ENCODE data around the gene GPC6.
"Not testable (repeated sequence)": the region's sequence is repeated elsewhere in the genome, so short reads cannot be mapped to it uniquely, and the experiment has no call there.

Gene GPC6

GRCh38 chr13:94172416-94172815 is 945.8 kb downstream of the GPC6 start:
- no peak for DNase-seq (ENCODE audit: low spot score)

GRCh38 chr13:94173312-94173854 is 946.8 kb downstream of the GPC6 start:
- no peak for DNase-seq (ENCODE audit: low spot score)

DNA sequence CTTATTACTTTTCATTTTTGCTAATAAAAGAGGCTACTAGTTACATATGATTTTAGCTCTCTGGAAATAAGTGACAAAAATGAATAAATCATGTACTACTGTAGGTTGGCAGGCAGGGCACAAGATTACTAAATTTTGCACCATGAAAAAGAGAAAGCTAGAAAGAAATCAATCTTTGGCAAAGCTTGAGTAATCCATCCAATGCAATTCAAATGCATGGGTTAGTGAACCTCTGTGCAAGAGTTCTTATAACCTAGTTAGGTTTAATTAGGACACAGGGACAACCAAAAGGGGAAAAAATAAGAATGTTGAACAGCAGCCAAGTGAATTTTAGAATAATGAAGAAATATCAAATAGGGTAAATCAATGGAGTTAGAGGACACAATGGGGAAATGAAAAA is 947.4 kb downstream of the GPC6 start:
- DNase-seq (ENCODE audit: low spot score): no peak

GRCh38 chr13:94175076-94175475 is 948.5 kb downstream of the GPC6 start:
- DNase-seq (ENCODE audit: low spot score): no peak

DNA sequence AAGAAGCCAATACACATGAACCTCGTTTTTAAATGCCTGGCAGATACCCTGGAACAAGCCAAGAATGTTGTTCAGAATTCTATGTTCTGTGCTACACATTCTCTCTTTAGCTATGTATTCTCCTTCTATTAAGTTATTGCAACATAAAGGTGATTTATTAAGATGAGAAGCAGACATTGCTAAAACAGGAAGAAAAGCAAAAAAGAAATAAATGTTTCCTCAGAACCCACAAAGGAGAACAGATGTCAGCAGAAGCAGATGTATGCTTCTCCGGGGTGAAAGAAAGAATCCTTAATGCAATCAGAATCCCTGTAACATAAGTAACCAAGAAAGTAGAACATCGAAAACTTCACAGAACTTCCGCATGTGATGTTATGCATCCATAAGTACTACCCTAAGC is 950.0 kb downstream of the GPC6 start:
- no peak for DNase-seq (ENCODE audit: low spot score)

- no peak for DNase-seq (ENCODE audit: low spot score)
Measured at GRCh38 chr13:94177041-94177440, 950.4 kb downstream of the GPC6 start.

DNA sequence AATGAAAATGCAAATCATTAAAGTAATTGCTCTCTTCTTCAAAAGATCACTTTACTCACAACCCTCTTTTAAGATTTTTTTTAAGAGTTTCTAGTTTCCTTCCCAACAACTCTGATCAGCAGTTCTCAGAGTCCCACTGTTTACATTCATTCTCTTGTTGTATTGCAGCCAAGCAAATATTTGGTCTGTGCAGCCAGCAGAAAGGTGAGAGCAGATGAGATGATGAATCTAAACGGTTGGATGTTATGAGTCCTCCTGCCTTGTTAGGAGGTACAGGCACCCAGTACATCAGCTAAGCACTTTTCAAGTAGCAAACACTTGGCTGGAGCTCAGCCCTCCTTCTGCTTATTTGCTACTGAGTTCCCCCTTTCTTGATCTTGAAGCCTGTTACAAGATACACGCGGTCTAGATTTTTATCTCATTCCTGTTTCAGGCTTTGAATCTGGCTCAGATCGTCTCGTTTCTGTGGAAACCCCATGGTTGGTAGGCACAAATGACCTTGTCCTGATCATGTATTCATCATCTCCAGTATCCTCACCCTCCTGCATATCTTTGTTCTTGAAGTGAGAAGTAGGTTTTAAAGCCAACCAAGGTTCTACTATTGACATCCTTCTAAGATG is 952.1 kb downstream of the GPC6 start:
- DNase-seq (ENCODE audit: low spot score): no peak

GRCh38 chr13:94181461-94182107 is 955.0 kb downstream of the GPC6 start:
- DNase-seq (ENCODE audit: low spot score): no peak

DNA sequence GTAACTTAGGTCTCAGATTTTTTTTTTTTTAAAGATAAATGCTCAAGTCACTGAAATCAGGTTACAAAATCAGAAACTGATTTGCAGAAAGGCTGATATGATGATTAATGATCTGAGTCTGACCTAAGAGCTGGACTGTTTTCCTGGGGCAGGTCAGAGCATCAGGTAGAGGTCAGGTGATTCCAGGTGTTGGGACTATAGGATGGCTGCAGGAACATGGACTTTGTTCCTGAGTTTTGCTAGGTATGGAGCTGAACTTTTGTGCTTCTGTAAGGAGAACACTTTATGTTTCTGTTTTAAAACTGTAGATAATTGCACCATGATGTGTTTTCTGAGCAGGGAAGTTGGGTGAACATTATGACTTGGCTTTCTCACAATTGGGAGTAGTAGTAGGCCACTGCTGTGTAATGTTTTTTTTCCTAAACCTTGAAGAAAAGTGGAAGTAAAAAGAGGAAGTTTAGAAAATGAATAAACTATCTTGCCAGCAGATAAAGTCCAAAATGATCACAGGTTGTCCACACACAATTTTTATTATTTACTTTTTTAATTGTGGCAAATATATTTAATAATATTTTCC is 955.7 kb downstream of the GPC6 start:
- no peak for DNase-seq (ENCODE audit: low spot score)

DNA sequence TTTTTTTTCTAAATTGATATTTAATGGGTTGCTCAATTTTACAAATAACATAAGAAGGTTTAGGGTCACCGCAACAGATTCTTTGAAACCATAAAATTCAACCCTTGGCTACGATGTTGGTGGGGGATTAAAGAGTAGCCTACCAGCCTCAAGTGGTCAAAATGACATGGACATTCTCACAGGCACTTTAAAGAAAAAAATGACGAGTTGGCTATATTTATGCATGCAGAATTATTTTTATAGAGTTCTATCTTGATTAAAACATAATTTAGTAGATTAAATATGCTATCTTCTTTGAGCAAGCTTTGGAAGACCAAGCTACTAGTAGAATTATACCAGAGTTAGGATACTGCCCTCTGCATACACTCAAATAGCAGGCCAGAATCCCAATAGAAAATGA is 959.9 kb downstream of the GPC6 start:
- DNase-seq (ENCODE audit: low spot score): no peak

DNA sequence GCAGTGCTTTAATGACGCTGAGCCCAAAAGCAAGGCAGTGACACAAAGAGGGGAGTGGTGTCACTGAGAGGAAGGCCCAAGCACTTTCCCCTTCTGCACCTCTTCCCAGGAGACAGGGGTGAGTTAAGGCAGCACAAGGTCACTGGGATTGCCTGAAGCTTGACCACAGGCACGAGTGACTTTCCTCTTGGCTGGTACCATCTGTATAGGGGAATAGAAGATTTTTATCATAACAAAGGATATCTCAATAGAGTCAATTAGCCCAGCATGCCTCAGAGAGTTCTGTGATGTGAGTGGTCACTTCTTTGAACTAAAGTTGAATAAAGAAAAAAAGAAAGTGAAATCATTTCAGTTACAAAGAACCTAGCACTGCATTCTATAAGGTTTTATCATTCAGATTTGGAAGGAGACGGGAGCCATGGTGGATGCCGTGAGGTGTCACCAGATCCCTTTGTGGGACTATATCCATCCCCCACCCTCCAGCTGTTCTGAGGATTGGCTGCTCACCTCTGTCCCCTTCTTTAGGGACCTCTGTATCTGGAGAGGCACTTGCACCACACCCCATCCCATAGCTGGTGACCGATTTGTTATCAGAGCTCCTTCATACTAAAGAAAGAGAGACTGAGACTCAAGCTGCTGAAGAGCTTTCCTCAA is 961.7 kb downstream of the GPC6 start:
- DNase-seq (ENCODE audit: low spot score): no peak

- DNase-seq (ENCODE audit: low spot score): no peak
Measured at GRCh38 chr13:94192431-94192975, 965.9 kb downstream of the GPC6 start.

GRCh38 chr13:94195715-94196114 is 969.1 kb downstream of the GPC6 start:
- no peak for DNase-seq (ENCODE audit: low spot score)

GRCh38 chr13:94196413-94196812 is 969.8 kb downstream of the GPC6 start:
- DNase-seq (ENCODE audit: low spot score): no peak

- DNase-seq (ENCODE audit: low spot score): no peak
Measured at GRCh38 chr13:94198681-94199080, 972.1 kb downstream of the GPC6 start.

GRCh38 chr13:94199135-94199534 is 972.5 kb downstream of the GPC6 start:
- DNase-seq (ENCODE audit: low spot score): no peak

DNA sequence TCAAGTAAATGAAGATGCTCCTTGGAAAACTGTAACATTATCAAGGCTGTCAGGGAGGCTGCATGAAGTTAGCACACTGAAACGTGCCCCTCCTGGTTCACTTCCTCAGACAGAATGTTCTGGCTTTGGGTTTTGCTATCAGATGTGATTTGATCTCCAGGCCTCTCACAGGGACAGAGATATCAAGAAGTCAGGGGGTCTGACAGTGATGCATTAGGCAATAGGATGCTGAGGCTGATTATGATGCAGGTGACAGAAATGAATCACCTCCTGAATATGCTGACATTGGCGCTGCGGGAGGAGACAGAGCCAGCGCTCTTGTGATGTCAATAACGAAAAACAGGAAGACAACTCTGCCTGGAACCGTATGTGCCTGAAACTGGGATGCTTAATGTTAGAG is 974.4 kb downstream of the GPC6 start:
- no peak for DNase-seq (ENCODE audit: low spot score)

DNA sequence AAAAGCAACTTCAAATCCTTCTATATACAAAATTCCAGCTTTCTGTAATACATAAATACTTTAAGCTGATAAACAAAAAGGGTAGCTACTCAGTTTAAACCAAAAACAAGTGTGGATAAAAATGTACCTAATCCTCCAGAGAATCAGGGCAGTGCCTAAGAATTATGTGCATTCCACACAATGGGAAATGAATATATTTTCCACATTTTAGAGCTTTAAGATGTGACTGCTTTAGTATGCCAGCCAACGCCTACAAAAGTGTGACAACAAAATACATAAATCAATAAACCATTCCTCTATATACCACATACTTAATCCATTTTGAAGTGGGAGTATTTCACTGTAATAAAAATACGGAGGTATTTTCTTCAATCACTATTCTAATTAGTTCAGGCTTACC is 977.6 kb downstream of the GPC6 start:
- no peak for DNase-seq (ENCODE audit: low spot score)

DNA sequence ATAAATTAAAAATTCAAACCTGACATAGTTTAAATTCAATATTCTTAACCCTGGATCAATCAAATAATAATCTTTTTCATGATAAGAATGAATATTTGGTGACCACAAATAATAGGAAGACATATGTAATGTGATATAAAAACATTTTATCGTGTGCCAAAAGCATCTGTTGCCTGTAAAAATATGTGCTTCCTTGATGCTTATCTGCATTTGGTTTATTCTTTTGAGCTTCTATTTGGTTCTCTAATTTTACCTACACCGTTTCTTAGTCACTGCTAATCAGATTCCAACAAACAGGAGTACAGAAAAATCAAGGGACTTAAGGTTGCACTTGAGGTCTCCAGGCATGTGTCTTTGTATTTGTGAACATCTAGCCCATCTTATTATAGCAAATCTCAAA is 978.3 kb downstream of the GPC6 start:
- DNase-seq (ENCODE audit: low spot score): no peak

- no peak for DNase-seq (ENCODE audit: low spot score)
Measured at GRCh38 chr13:94205896-94206295, 979.3 kb downstream of the GPC6 start.

GRCh38 chr13:94209117-94209516 is 982.5 kb downstream of the GPC6 start:
- no peak for DNase-seq (ENCODE audit: low spot score)

GRCh38 chr13:94209913-94210312 is 983.3 kb downstream of the GPC6 start:
- DNase-seq (ENCODE audit: low spot score): not testable (repeated sequence)

GRCh38 chr13:94210816-94211215 is 984.2 kb downstream of the GPC6 start:
- DNase-seq (ENCODE audit: low spot score): no peak

All from CD4-positive, alpha-beta T cell treated with Interleukin-15 for 4 hours (primary cell).